ENCODE results near the gene VEGFD. TPM values are rescaled to one million over a fixed set of nuclear protein-coding genes. Genes with fewer than 3 reads are reported as not detected.

Gene VEGFD
- 0.56 TPM for total RNA-seq (ENCODE audit: unreplicated experiment)
- long read RNA-seq, result 0 reads

GRCh38 chrX:15384304-15384703, at the start of gene VEGFD:
Gene VEGFD, minus strand, starts transcription at chrX:15384413. Its CDS starts 467 bp downstream, at chrX:15383946.
- Mint-ChIP-seq H3K36me3 (ENCODE audit: low read depth, unreplicated experiment) (peaks cover 4% of the 10 kb centered on the region), H3K27ac (ENCODE audit: unreplicated experiment) (no peak within 1 kb of the TSS), H3K27me3 (ENCODE audit: unreplicated experiment) (no peaks in the 10 kb centered on the region), H3K4me3 (ENCODE audit: unreplicated experiment) (no peak within 1 kb of the TSS), H3K4me1 (ENCODE audit: unreplicated experiment) (peaks cover 3% of the 10 kb centered on the region), H3K9me3 (ENCODE audit: unreplicated experiment) (no peaks in the 10 kb centered on the region)
- DNase-seq (ENCODE audit: low spot score), result no peak
- TF ChIP-seq CTCF (IDR thresholded peaks at IDR 0.05; ENCODE audit: unreplicated experiment), result no peak

GRCh38 chrX:15430584-15430983, 46.4 kb upstream of the VEGFD start:
- TF ChIP-seq CTCF (IDR thresholded peaks at IDR 0.05; ENCODE audit: unreplicated experiment), result no peak
- Mint-ChIP-seq H3K9me3 (ENCODE audit: unreplicated experiment) (no peaks in the 10 kb centered on the region), H3K36me3 (ENCODE audit: low read depth, unreplicated experiment) (peaks cover 16% of the 10 kb centered on the region), H3K4me1 (ENCODE audit: unreplicated experiment) (peaks cover 15% of the 10 kb centered on the region), H3K4me3 (ENCODE audit: unreplicated experiment) (no peak overlapping the region), H3K27ac (ENCODE audit: unreplicated experiment) (no peak overlapping the region), H3K27me3 (ENCODE audit: unreplicated experiment) (no peaks in the 10 kb centered on the region)
- DNase-seq (ENCODE audit: low spot score), result no peak

GRCh38 chrX:15430076-15430475, 45.9 kb upstream of the VEGFD start:
- H3K36me3 Mint-ChIP-seq (ENCODE audit: low read depth, unreplicated experiment), result peaks cover 16% of the 10 kb centered on the region
- TF ChIP-seq CTCF (IDR thresholded peaks at IDR 0.05; ENCODE audit: unreplicated experiment), result no peak
- no peaks in the 10 kb centered on the region for H3K9me3 Mint-ChIP-seq (ENCODE audit: unreplicated experiment)
- H3K27ac Mint-ChIP-seq (ENCODE audit: unreplicated experiment), result no peak overlapping the region
- no peak overlapping the region for H3K4me3 Mint-ChIP-seq (ENCODE audit: unreplicated experiment)
- no peaks in the 10 kb centered on the region for H3K27me3 Mint-ChIP-seq (ENCODE audit: unreplicated experiment)
- peaks cover 15% of the 10 kb centered on the region for H3K4me1 Mint-ChIP-seq (ENCODE audit: unreplicated experiment)
- DNase-seq (ENCODE audit: low spot score), result no peak

GRCh38 chrX:15425024-15425423, 40.8 kb upstream of the VEGFD start:
- H3K9me3 Mint-ChIP-seq (ENCODE audit: unreplicated experiment), result no peaks in the 10 kb centered on the region
- H3K4me3 Mint-ChIP-seq (ENCODE audit: unreplicated experiment), result no peak overlapping the region
- no peaks in the 10 kb centered on the region for H3K27me3 Mint-ChIP-seq (ENCODE audit: unreplicated experiment)
- no peak for DNase-seq (ENCODE audit: low spot score)
- no peak overlapping the region for H3K27ac Mint-ChIP-seq (ENCODE audit: unreplicated experiment)
- no peak for TF ChIP-seq CTCF (IDR thresholded peaks at IDR 0.05; ENCODE audit: unreplicated experiment)
- peaks cover 7% of the 10 kb centered on the region for H3K4me1 Mint-ChIP-seq (ENCODE audit: unreplicated experiment)
- peaks cover 3% of the 10 kb centered on the region for H3K36me3 Mint-ChIP-seq (ENCODE audit: low read depth, unreplicated experiment)

GRCh38 chrX:15418707-15419181, 34.5 kb upstream of the VEGFD start:
- Mint-ChIP-seq H3K36me3 (ENCODE audit: low read depth, unreplicated experiment) (peaks cover 15% of the 10 kb centered on the region), H3K27me3 (ENCODE audit: unreplicated experiment) (peaks cover 2% of the 10 kb centered on the region), H3K9me3 (ENCODE audit: unreplicated experiment) (no peaks in the 10 kb centered on the region), H3K4me1 (ENCODE audit: unreplicated experiment) (no peaks in the 10 kb centered on the region), H3K4me3 (ENCODE audit: unreplicated experiment) (no peak overlapping the region), H3K27ac (ENCODE audit: unreplicated experiment) (no peak overlapping the region)
- no peak for DNase-seq (ENCODE audit: low spot score)
- no peak for TF ChIP-seq CTCF (IDR thresholded peaks at IDR 0.05; ENCODE audit: unreplicated experiment)
